ENCODE measurements around the gene STRN3. TPM values are rescaled to one million over a fixed set of nuclear protein-coding genes. Genes with fewer than 3 reads are reported as not detected.

Gene STRN3
- total and polyA plus RNA-seq, 7 donors: 28.2 to 154 (median 80.2) TPM

DNA sequence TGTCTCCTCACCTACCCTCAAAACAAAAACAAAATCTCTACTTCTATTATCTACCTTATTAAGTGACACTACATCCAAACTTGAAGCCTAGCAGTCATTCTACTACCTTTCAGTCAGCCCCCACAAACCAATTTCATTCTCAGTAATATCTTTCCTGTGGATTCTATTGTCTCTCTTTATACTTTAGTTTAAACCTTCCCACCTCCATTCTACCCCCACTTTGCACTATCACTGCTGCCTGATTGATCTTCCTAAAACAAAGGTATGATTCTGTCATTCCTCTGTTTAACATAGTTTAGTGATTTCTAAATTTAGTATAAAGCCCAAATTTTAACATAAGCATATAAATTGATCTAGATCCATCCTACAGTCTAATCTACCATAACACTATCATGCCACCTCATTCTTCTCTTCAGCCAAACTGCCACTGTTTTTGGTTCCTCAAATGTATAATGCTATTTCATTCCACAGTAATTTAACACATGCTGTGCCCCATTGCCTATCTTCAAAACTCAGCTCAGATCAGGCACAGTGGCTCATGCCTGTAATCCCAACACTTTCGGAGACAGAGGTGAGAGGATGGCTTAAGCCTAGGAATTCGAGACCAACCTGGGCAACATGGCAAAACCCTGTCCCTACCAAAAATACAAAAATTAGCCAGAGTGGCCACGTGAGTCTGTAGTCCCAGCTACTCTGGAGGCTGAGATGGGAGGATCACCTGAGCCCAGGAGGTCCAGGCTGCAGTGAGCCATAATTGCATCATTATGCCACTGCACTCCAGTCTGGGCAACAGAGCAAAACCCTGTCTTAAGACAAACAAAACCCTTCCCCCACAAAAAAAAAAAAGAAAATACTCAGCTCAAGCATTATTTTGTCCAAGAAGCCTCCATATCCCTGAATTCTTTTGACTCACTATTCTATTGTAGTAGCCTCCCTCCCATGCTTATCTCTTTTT is 3.1 kb upstream of the STRN3 start:
- 95% methylated on average over 3 of the region's 3 CpGs for WGBS, 3 donors
- intact Hi-C loops (cut with DNase I): loop anchor here (5.0 to 10.0 kb wide), 3 partner anchors 47 to 58 kb away; no protein-coding TSS in a partner anchor
- no peaks in the 10 kb centered on the region for H3K27me3 ChIP-seq (ENCODE audit: insufficient read depth in 3 of 3, low read length in 2 of 3)
- H3K4me1 ChIP-seq: peaks cover 14% of the 10 kb centered on the region
- TF ChIP-seq, protein P1, sequence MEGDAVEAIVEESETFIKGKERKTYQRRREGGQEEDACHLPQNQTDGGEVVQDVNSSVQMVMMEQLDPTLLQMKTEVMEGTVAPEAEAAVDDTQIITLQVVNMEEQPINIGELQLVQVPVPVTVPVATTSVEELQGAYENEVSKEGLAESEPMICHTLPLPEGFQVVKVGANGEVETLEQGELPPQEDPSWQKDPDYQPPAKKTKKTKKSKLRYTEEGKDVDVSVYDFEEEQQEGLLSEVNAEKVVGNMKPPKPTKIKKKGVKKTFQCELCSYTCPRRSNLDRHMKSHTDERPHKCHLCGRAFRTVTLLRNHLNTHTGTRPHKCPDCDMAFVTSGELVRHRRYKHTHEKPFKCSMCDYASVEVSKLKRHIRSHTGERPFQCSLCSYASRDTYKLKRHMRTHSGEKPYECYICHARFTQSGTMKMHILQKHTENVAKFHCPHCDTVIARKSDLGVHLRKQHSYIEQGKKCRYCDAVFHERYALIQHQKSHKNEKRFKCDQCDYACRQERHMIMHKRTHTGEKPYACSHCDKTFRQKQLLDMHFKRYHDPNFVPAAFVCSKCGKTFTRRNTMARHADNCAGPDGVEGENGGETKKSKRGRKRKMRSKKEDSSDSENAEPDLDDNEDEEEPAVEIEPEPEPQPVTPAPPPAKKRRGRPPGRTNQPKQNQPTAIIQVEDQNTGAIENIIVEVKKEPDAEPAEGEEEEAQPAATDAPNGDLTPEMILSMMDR (IDR thresholded peaks at IDR 0.05): no peak
- H3K9me3 ChIP-seq: no peaks in the 10 kb centered on the region
- H3K36me3 ChIP-seq (ENCODE audit: insufficient read depth in 1 of 2, low read depth in 1 of 2): no peaks in the 10 kb centered on the region
- DNase-seq: no peak
- H3K4me3 ChIP-seq: no peak overlapping the region
- no peak for ATAC-seq
- H3K27ac ChIP-seq: no peak overlapping the region

DNA sequence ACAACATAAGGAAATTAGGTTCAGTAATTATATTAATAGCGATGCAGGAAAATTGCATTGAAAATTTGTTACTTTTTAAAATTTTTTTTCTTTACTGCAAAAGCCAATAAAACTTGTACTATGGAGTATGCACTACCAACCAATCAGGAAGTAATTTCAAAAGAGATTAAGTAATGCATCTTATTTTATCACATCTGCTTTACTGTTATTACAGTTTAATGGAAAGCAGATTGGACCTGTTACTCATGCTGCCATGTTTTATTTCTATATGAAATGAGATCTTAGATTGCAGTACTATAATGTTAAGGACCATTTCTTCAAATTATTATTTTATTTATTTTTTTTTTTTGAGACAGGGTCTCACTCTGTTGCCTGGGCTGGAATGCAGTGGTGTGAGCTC is 1.7 kb upstream of the STRN3 start:
- 98% methylated on average over 1 of the region's 1 CpG for WGBS, 3 donors
- peaks cover 0 to 2% of the 10 kb centered on the region in 2 donors for H3K36me3 ChIP-seq (ENCODE audit: insufficient read depth in 1 of 2, low read depth in 1 of 2)
- H3K4me3 ChIP-seq: peak overlapping the region; percentile 98
- H3K9me3 ChIP-seq: no peaks in the 10 kb centered on the region
- ATAC-seq (no peak), DNase-seq (no peak)
- H3K4me1 ChIP-seq: peaks cover 16% of the 10 kb centered on the region
- TF ChIP-seq, protein P1 (IDR thresholded peaks at IDR 0.05): no peak
- intact Hi-C loops (cut with DNase I): loop anchor here (2.0 to 10.0 kb wide), 4 partner anchors 31 to 59 kb away; no protein-coding TSS in a partner anchor
- no peaks in the 10 kb centered on the region for H3K27me3 ChIP-seq (ENCODE audit: insufficient read depth in 3 of 3, low read length in 2 of 3)
- peak overlapping the region; percentile 100 for H3K27ac ChIP-seq

DNA sequence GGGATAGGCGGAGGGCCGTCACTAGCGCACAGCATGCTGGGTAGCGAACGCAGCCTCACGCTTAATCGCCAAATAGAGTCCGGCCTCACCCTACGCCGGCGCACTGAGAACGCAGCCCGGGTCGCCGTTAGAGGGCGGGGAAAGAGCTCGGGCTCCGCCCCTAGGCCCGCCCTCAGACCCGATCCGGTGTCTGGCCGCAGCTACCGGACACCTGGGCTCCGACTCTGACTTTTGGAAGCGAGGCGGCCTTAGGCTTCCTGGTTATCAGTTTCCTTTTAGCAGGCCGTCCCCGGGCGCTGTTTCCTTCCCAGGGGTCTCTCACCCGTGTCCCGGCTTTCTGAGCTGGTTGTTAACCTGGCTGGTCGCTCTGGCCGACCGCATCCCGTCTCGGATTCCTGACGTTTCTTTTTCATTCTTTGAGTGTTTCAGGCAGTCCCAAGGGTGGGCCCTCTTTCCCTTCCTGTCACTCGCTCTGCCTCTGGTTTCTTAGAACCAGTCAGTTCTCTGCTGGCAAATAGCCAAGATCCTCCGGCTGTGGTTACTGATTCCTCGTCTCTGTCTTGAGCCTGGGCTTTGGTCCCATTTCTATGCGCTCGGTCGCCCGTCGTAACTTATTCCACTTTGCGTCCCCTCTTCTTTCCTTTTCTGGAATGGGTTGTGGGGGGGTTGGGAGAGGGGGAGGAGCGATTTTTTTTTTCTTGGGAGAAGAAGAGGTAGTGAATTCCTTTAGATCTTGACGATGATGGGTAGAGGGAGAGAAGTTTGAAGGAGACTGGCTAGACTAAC is 464 bp upstream of the STRN3 start:
- peaks cover 0 to 14% of the 10 kb centered on the region in 2 donors for H3K36me3 ChIP-seq (ENCODE audit: insufficient read depth in 1 of 2, low read depth in 1 of 2)
- ATAC-seq: peak; percentile 93 to 98 (median 96)
- peak; percentile 96 to 98 for DNase-seq
- intact Hi-C loops (cut with DNase I): loop anchor here (2.0 to 10.0 kb wide), 4 partner anchors 32 to 61 kb away; no protein-coding TSS in a partner anchor
- H3K27ac ChIP-seq: peak overlapping the region; percentile 100
- H3K9me3 ChIP-seq: no peaks in the 10 kb centered on the region
- TF ChIP-seq, protein P1 (IDR thresholded peaks at IDR 0.05): no peak
- H3K27me3 ChIP-seq (ENCODE audit: insufficient read depth in 3 of 3, low read length in 2 of 3): no peaks in the 10 kb centered on the region
- H3K4me1 ChIP-seq: peaks cover 25% of the 10 kb centered on the region
- H3K4me3 ChIP-seq: peak overlapping the region; percentile 98
- 0 to 1% (median 0%) methylated on average over 48 of the region's 48 CpGs for WGBS, 3 donors

DNA sequence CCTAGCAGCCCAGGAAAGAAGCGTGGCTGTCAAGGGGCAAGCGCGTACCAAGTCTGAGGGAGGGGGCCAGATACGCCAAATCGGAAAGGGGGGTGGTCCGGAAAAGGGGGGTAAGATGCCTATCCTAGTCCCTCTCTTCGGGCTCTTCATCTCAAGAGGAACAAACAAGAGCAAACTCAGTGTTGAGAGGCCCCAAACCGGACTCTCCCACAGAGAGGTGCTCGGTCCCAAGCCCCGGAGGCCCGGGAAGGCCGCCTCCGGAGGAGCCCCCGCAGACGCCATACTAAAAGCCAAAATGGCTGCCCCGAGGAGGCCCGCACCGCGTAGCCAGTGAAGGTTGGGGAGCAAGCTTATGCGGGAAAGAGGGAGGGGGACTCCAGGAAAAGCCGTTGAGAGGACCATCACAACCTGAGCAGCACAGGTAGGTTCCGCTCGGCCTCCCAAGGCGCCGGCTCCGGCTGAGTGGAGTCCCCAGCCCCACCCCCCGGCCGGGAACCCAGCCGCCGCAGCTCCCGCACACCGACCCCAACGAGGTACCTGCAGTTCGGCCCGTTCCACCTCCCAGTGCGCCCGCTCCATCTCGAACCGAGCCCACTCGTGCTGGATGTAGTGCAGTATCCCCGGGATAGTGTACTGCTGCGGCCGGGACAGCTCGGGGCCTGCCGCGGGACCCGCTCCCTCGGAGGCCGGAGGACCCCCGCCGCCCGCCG is 657 bp downstream of the STRN3 start, which contains the start of gene AP4S1:
Gene AP4S1, plus strand, starts transcription at position 283 of the 710 bp plus-strand sequence. CDS start 40,548 bp downstream, outside the sequence.
- Histone ChIP-seq H3K9me3 (no peaks in the 10 kb centered on the region), H3K27ac (peak within 1 kb of the TSS; percentile 100), H3K27me3 (ENCODE audit: insufficient read depth in 3 of 3, low read length in 2 of 3) (no peaks in the 10 kb centered on the region), H3K4me1 (peaks cover 29% of the 10 kb centered on the region), H3K36me3 (ENCODE audit: insufficient read depth in 1 of 2, low read depth in 1 of 2) (peaks cover 0 to 25% of the 10 kb centered on the region in 2 donors), H3K4me3 (peak within 1 kb of the TSS; percentile 98)
- DNase-seq (peak; percentile 41 to 74), ATAC-seq (peak; percentile 20 to 57 (median 40))
- WGBS, 3 donors: 0 to 1% (median 0%) methylated on average over 46 to 53 of the region's 53 CpGs
- intact Hi-C loops (cut with DNase I): loop anchor here (2.0 to 10.0 kb wide), 4 partner anchors 33 to 62 kb away; no protein-coding TSS in a partner anchor
- TF ChIP-seq, protein P1 (IDR thresholded peaks at IDR 0.05): no peak
